Caco-2 (cell line): ENCODE data around the gene ATCAY. TPM values are rescaled to one million over a fixed set of nuclear protein-coding genes. Genes with fewer than 3 reads are reported as not detected.

Experiments used
- BruUV-seq: library from RNA; stranded (reverse); fragments of 400-500 nt; replicated peaks from 2 replicates; lab custom pipeline; 2021; lab: Mats Ljungman, UMichigan
- CTCF ChIA-PET: fragments of 300-600 bp; sonication (Branson Sonifier 250); formaldehyde crosslinking; loops from one replicate; lab custom pipeline; 2022; ENCODE audit warnings: antibody characterized with exemption; lab: Charles Lee
- POLR2A ChIA-PET: fragments of 300-600 bp; sonication (Branson Sonifier 250); formaldehyde crosslinking; loops from one replicate; lab custom pipeline; 2022; ENCODE audit warnings: antibody characterized with exemption; lab: Charles Lee
- DNase-seq, 2 experiments: peaks; one replicate each; pipeline versions ENCODE4 v3.0.0 to v3.0.0-alpha.2; 2020 to 2022
- H3K27me3 ChIP-seq: replicated peaks from 2 replicates; pipeline ENCODE4 v1.6.0; 2011; ENCODE audit warnings: low read length; ENCODE audit not compliant: control insufficient read depth, insufficient read depth
- H3K36me3 ChIP-seq: 2 replicates; pipeline ENCODE4 v1.5.1; 2011; ENCODE audit warnings: low read length; ENCODE audit not compliant: control insufficient read depth, insufficient read depth
- H3K4me1 ChIP-seq: fragments of 250-450 bp; sonication (Bioruptor Pico); 2 replicates; pipeline ENCODE4 v1.5.1; 2020; ENCODE audit warnings: mild to moderate bottlenecking
- H3K4me3 ChIP-seq: 2 replicates; pipeline ENCODE4 v1.5.1; 2011; ENCODE audit warnings: low read depth, mild to moderate bottlenecking, control low read depth, low read length
- H3K9me3 ChIP-seq: fragments of 250-450 bp; sonication (Bioruptor Pico); 2 replicates; pipeline ENCODE4 v1.5.1; 2020; ENCODE audit warnings: mild to moderate bottlenecking, moderate library complexity
- H3K27ac Mint-ChIP-seq: one replicate; pipeline ENCODE4 v1.8.0; 2022; ENCODE audit warnings: mixed read lengths; ENCODE audit not compliant: unreplicated experiment
- H3K27me3 Mint-ChIP-seq: one replicate; pipeline ENCODE4 v1.8.0; 2022; ENCODE audit warnings: mixed read lengths; ENCODE audit not compliant: insufficient read depth, unreplicated experiment
- H3K36me3 Mint-ChIP-seq: one replicate; pipeline ENCODE4 v1.8.0; 2022; ENCODE audit warnings: mild to moderate bottlenecking, mixed read lengths; ENCODE audit not compliant: insufficient read depth, unreplicated experiment
- H3K4me1 Mint-ChIP-seq: one replicate; pipeline ENCODE4 v1.8.0; 2022; ENCODE audit warnings: low read depth, mixed read lengths; ENCODE audit not compliant: unreplicated experiment
- H3K4me3 Mint-ChIP-seq: one replicate; pipeline ENCODE4 v1.8.0; 2022; ENCODE audit warnings: mild to moderate bottlenecking, moderate library complexity, mixed read lengths; ENCODE audit not compliant: unreplicated experiment
- H3K9me3 Mint-ChIP-seq: one replicate; pipeline ENCODE4 v1.8.0; 2022; ENCODE audit warnings: mixed read lengths; ENCODE audit not compliant: unreplicated experiment
- intact Hi-C: fragments of 100-400 bp; cut with micrococcal nuclease; formaldehyde crosslinking; loops from one replicate; pipeline ENCODE4 v1.10.0; 2022; ENCODE audit not compliant: unreplicated experiment
- total RNA-seq: library from RNA; stranded (reverse); gene quantifications from 2 replicates; pipeline ENCODE4 v1.2.3, GENCODE V29; 2022
- TF ChIP-seq, protein P1 (sequence below), 2 experiments: fragments of 200-600 bp in 1 of 2; IDR thresholded peaks; 1 replicate in 1 of 2; 2 replicates in 1 of 2; pipeline versions ENCODE4 v1.5.1 to v1.8.0; 2011 to 2022; ENCODE audit warnings: antibody characterized with exemption in 1 of 2, control low read depth in 1 of 2, inconsistent platforms in 1 of 2, low read depth in 1 of 2, low read length in 1 of 2, mild to moderate bottlenecking in 1 of 2, moderate library complexity in 1 of 2; ENCODE audit not compliant: insufficient read depth in 1 of 2, severe bottlenecking in 1 of 2, unreplicated experiment in 1 of 2

ATCAY gene
- total RNA-seq, 1 experiment from 2014 or later = not detected

DNA sequence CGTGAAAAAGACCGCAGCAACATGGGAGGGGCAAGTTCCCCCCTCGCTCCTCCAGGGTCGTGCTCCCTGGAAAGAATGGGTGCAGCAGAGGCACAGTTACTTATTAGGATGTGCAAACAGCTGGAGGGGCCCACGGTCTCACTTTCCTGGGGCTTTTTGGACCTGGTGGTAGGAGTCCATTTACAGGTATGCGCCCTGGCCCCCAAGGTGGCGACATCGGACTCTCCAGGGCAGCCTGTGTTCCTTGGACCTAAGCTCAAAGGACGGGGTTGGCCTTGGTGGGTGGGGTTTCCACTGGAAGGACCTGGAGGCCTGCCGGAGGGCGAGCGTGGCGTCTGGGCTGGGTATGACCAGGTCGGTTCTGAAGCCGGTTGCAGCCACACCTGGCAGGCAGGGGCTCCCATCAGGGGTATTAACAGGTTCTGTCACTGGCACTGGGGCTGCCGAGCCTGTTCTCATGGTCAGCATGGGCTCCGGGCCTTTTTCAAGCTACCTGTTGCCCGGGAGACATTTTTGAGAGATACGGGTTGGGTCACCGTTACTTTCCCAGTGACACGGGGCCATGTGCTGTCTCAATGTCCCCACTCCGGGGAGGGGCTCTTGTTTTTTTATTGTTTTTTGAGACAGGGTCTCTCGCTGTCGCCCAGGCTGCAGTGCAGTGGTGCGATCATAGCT, 17.5 kb upstream of the ATCAY start:
- Mint-ChIP-seq H3K4me1 (no peaks in the 10 kb centered on the region), H3K9me3 (no peaks in the 10 kb centered on the region), H3K27ac (no peak overlapping the region), H3K27me3 (peaks cover 12% of the 10 kb centered on the region), H3K4me3 (no peak overlapping the region), H3K36me3 (no peaks in the 10 kb centered on the region)
- DNase-seq = peak in 1 of 2 experiments; percentile 20
- Histone ChIP-seq H3K9me3 (no peaks in the 10 kb centered on the region), H3K4me3 (no peak overlapping the region), H3K36me3 (no peaks in the 10 kb centered on the region), H3K27me3 (no peaks in the 10 kb centered on the region), H3K4me1 (no peaks in the 10 kb centered on the region)
- CTCF ChIA-PET = interaction anchor here (0.6 kb wide), 1 partner anchor 68 kb away, joined by 5 read pairs; no protein-coding TSS in a partner anchor
- TF ChIP-seq, protein P1, sequence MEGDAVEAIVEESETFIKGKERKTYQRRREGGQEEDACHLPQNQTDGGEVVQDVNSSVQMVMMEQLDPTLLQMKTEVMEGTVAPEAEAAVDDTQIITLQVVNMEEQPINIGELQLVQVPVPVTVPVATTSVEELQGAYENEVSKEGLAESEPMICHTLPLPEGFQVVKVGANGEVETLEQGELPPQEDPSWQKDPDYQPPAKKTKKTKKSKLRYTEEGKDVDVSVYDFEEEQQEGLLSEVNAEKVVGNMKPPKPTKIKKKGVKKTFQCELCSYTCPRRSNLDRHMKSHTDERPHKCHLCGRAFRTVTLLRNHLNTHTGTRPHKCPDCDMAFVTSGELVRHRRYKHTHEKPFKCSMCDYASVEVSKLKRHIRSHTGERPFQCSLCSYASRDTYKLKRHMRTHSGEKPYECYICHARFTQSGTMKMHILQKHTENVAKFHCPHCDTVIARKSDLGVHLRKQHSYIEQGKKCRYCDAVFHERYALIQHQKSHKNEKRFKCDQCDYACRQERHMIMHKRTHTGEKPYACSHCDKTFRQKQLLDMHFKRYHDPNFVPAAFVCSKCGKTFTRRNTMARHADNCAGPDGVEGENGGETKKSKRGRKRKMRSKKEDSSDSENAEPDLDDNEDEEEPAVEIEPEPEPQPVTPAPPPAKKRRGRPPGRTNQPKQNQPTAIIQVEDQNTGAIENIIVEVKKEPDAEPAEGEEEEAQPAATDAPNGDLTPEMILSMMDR (IDR thresholded peaks at IDR 0.05; ENCODE audit: insufficient read depth in 1 of 2, low read depth in 1 of 2, low read length in 1 of 2, severe bottlenecking in 1 of 2, unreplicated experiment in 1 of 2) = no peak
- POLR2A ChIA-PET = no interaction called here
- intact Hi-C loops = no loop called here
- no TSS peak for BruUV-seq

DNA sequence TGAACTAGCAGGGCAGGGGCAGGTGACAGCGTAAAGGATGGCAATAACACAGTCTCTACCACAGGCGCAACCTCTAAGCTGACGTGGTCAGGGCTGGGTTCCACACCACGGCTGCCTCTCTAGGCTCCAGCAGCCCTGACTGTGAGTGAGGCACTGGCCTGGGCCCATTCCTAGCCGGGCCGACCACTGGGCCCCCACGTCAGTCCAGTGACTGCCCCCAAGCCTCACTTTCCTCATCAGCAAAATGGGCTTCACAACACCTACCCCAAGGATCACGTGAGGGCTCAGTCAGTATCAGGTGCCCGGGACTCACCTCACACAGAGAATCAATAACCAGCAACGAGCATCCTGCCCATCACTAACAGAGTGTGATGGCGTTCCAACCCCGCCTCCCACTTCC, 16.8 kb upstream of the ATCAY start:
- Mint-ChIP-seq H3K4me3 (no peak overlapping the region), H3K4me1 (no peaks in the 10 kb centered on the region), H3K27ac (no peak overlapping the region), H3K27me3 (peaks cover 15% of the 10 kb centered on the region), H3K36me3 (no peaks in the 10 kb centered on the region), H3K9me3 (no peaks in the 10 kb centered on the region)
- Histone ChIP-seq H3K4me3 (no peak overlapping the region), H3K36me3 (no peaks in the 10 kb centered on the region), H3K9me3 (no peaks in the 10 kb centered on the region), H3K4me1 (no peaks in the 10 kb centered on the region), H3K27me3 (no peaks in the 10 kb centered on the region)
- no TSS peak for BruUV-seq
- intact Hi-C loops = no loop called here
- TF ChIP-seq, protein P1 (IDR thresholded peaks at IDR 0.05; ENCODE audit: insufficient read depth in 1 of 2, low read depth in 1 of 2, low read length in 1 of 2, severe bottlenecking in 1 of 2, unreplicated experiment in 1 of 2) = no peak
- DNase-seq = no peak
- POLR2A ChIA-PET = no interaction called here
- CTCF ChIA-PET = no interaction called here

DNA sequence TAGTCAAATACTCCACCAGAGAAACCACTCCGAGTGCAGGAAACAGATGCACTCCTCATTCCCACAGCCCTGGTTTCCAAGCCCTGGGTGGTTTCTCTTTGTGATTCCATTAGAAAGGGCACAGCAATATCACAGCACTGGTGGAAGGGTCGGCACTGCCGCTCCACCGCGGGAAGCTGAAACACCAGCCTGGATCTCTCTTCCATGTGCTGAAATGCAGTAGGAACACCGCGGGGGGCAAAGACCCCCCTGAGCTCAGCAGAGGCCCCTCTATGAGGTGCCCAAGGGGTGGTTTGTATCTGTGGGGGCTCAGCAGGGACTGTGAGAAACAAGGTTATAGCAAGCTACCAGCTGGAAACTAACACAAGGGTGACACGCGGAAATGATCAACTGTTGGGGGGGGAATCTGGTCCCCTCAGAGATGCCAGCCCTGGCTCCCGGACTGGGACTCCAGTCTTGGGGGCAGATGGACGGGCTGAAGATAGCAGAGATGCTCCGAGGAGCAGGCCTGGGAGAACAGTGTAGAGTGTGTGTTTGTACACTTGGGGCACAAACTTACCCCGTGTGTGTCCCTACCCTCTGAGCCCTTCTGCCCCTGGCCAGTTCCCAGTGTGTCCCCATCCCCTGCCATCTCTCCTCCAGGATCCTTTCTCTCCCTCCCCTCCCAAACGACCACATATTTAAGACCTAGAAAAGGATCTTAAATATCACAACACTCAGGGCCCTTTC, 13.4 kb upstream of the ATCAY start:
- Mint-ChIP-seq H3K27me3 (peaks cover 19% of the 10 kb centered on the region), H3K27ac (no peak overlapping the region), H3K9me3 (peaks cover 7% of the 10 kb centered on the region), H3K4me3 (no peak overlapping the region), H3K36me3 (peaks cover 5% of the 10 kb centered on the region), H3K4me1 (no peaks in the 10 kb centered on the region)
- TF ChIP-seq, protein P1 (IDR thresholded peaks at IDR 0.05; ENCODE audit: insufficient read depth in 1 of 2, low read depth in 1 of 2, low read length in 1 of 2, severe bottlenecking in 1 of 2, unreplicated experiment in 1 of 2) = no peak
- Histone ChIP-seq H3K36me3 (no peaks in the 10 kb centered on the region), H3K9me3 (no peaks in the 10 kb centered on the region), H3K27me3 (no peaks in the 10 kb centered on the region), H3K4me3 (no peak overlapping the region), H3K4me1 (no peaks in the 10 kb centered on the region)
- BruUV-seq = no TSS peak
- CTCF ChIA-PET = interaction anchor here (0.6 kb wide), 1 partner anchor 64 kb away, joined by 4 read pairs; no protein-coding TSS in a partner anchor
- intact Hi-C loops = no loop called here
- no peak for DNase-seq
- POLR2A ChIA-PET = no interaction called here
